Heart left ventricle (tissue), 16 donors: ENCODE results near the gene CCDC78. TPM values are rescaled to one million over a fixed set of nuclear protein-coding genes. Genes with fewer than 3 reads are reported as not detected.

Experiments used
- ATAC-seq, 4 donors: fragments of 200-7000 bp; cut with Tn5 transposase; one replicate each; pipeline ENCODE4 v1.9.1; 2020 to 2022; ENCODE audit warnings: moderate library complexity in 4 of 4, mild to moderate bottlenecking in 3 of 4, moderate number of reproducible peaks in 1 of 4
- DNase-seq, 5 donors: peaks; one replicate each; pipeline ENCODE4 v3.0.0-alpha.2; 2020
- H3K27ac ChIP-seq, 12 donors: fragments of 200-600 bp; sonication (generic) in 4 of 12; one replicate each; pipeline versions ENCODE4 v1.5.0 to v1.8.0; 2016 to 2022; ENCODE audit warnings: mild to moderate bottlenecking in 2 of 12
- H3K27me3 ChIP-seq, 9 donors: fragments of 200-600 bp; sonication (generic) in 2 of 9; one replicate each; pipeline versions ENCODE4 v1.5.1 to v1.8.0; 2016 to 2022; ENCODE audit warnings: mild to moderate bottlenecking in 3 of 9
- H3K36me3 ChIP-seq, 9 donors: fragments of 200-600 bp; sonication (generic) in 2 of 9; one replicate each; pipeline versions ENCODE4 v1.5.0 to v1.8.0; 2018 to 2022; ENCODE audit warnings: mild to moderate bottlenecking in 2 of 9
- H3K4me1 ChIP-seq, 12 donors: fragments of 200-600 bp; sonication (generic) in 4 of 12; one replicate each; pipeline versions ENCODE4 v1.5.0 to v1.8.0; 2016 to 2022; ENCODE audit warnings: mild to moderate bottlenecking in 3 of 12
- H3K4me3 ChIP-seq, 12 donors: fragments of 200-600 bp; sonication (generic) in 4 of 12; one replicate each; pipeline versions ENCODE4 v1.5.0 to v1.8.0; 2017 to 2022; ENCODE audit warnings: mild to moderate bottlenecking in 9 of 12, moderate library complexity in 4 of 12
- H3K9me3 ChIP-seq, 12 donors: fragments of 200-600 bp; sonication (generic) in 4 of 12; one replicate each; pipeline versions ENCODE4 v1.5.0 to v1.8.0; 2016 to 2022; ENCODE audit warnings: mild to moderate bottlenecking in 1 of 12
- CTCF ChIP-seq, 12 donors: fragments of 200-600 bp; sonication (generic) in 4 of 12; IDR thresholded peaks; one replicate each; pipeline versions ENCODE4 v1.5.0 to v1.8.0; 2018 to 2022; ENCODE audit warnings: antibody characterized with exemption in 12 of 12, mild to moderate bottlenecking in 5 of 12
- POLR2A ChIP-seq, 2 donors: fragments of 450-650 bp; IDR thresholded peaks; one replicate each; pipeline ENCODE4 v1.6.1; 2017; ENCODE audit warnings: antibody characterized with exemption in 2 of 2, mild to moderate bottlenecking in 2 of 2, moderate library complexity in 2 of 2
- WGBS, 4 donors: extraction: QIAGEN DNeasy Blood & Tissue Kit in 2 of 4; methylation state at CpG; one replicate each; pipeline versions ENCODE4 v1.1.5 to v1.1.7; 2013 to 2018; 5-methylcytosine and 5-hydroxymethylcytosine counted together
- intact Hi-C, 10 donors: fragments of 100-400 bp; cut with DNase I; formaldehyde crosslinking; loops; one replicate each; pipeline versions ENCODE4 v1.11.1 to v1.14.2; 2022
- polyA plus RNA-seq, 2 donors: library from polyadenylated mRNA; stranded (reverse); fragments of 200-250 nt; gene quantifications; one replicate each; pipeline ENCODE4 v1.2.3, GENCODE V29; 2013
- total RNA-seq, 9 donors: library from RNA; depleted of rRNA in 2 of 9; stranded (reverse); fragments of >200 nt in 2 of 9; fragmentation: NEBNext Ultra II Directional in 3 of 9; extraction: Animal tissue kit (Norgen Biotek cat#: 25700) in 3 of 9; gene quantifications; one replicate each; pipeline versions ENCODE4 v1.1.0 to v1.2.4, GENCODE V29; 2016 to 2023
- donor health status: ischemic (EF 13 %, LVEDD 7.1; RV severe dilation, severe dysfunction).
- donor health status: healthy with polysubstance abuse.
- donor health status: DM: no; HTN: yes; CAD: no.
- donor health status: DM: no; HTN: no; CAD: no.
- donor health status: ischemic (EF 25% LVEDD 6.9; RV normal size, moderate dysfunction).
- donor health status: ischemic (EF 25% LVEDD 5.7; RV mildly dilated, moderate dysfunction).
- donor health status: healthy.
- donor health status: DM: yes; HTN: yes; CAD: no.
- donor health status: ischemic (EF 35%, LVEDD 5.7; RV mildly dilated, moderate dysfunction).
- donor health status: nonischemic (EF 11% LVEDD 7.7; RV severe dilation, severe dysfunction).
- donor health status: DM: yes; HTN: yes; CAD: no.
- donor health status: PGD.
- donor health status: ischemic (EF 29% LVEDD 5.4; RV normal size, mild dysfunction).
- donor health status: nonischemic (EF 23%, LVEDD 6.1; RV moderate dilation, normal function).

CCDC78 gene
- total and polyA plus RNA-seq, 11 donors, result 0.35 to 1.3 (median 0.59) TPM; not detected in 3

- H3K27me3 ChIP-seq, result peaks cover 2 to 28% (median 20%) of the 10 kb centered on the region in 9 donors
- H3K9me3 ChIP-seq, result no peaks in the 10 kb centered on the region
- peak overlapping the region in 9 of 12 donors; percentile 65 to 92 (median 87) for H3K27ac ChIP-seq
- peak overlapping the region; percentile 72 to 98 (median 94) for H3K4me3 ChIP-seq
- ATAC-seq, result peak in 1 of 4 donors; percentile 0
- 84 to 89% (median 87%) methylated on average over 24 to 26 of the region's 26 CpGs for WGBS, 4 donors
- intact Hi-C loops, result no loop called here
- TF ChIP-seq POLR2A (IDR thresholded peaks at IDR 0.05), result no peak
- no peak for TF ChIP-seq CTCF (IDR thresholded peaks at IDR 0.05)
- peaks cover 3 to 56% (median 32%) of the 10 kb centered on the region in 12 donors for H3K4me1 ChIP-seq
- DNase-seq, result no peak
- H3K36me3 ChIP-seq, result peaks cover 0 to 18% (median 4%) of the 10 kb centered on the region in 9 donors
Measured at GRCh38 chr16:689175-689897, 36.9 kb downstream of the CCDC78 start.

- WGBS, 4 donors, result 86 to 94% (median 92%) methylated on average over 14 to 19 of the region's 19 CpGs
- Histone ChIP-seq H3K27me3 (peaks cover 0 to 10% (median 4%) of the 10 kb centered on the region in 9 donors), H3K4me3 (no peak overlapping the region), H3K27ac (no peak overlapping the region), H3K4me1 (peaks cover 10 to 60% (median 43%) of the 10 kb centered on the region in 12 donors), H3K9me3 (no peaks in the 10 kb centered on the region), H3K36me3 (peaks cover 0 to 28% (median 14%) of the 10 kb centered on the region in 9 donors)
- intact Hi-C loops, result no loop called here
- no peak for DNase-seq
- no peak for ATAC-seq
- no peak for TF ChIP-seq CTCF (IDR thresholded peaks at IDR 0.05)
- no peak for TF ChIP-seq POLR2A (IDR thresholded peaks at IDR 0.05)
Measured at GRCh38 chr16:687499-687898, 38.7 kb downstream of the CCDC78 start.

- TF ChIP-seq POLR2A (IDR thresholded peaks at IDR 0.05) (no peak), CTCF (IDR thresholded peaks at IDR 0.05) (no peak)
- H3K27me3 ChIP-seq, result peaks cover 0 to 3% (median 0%) of the 10 kb centered on the region in 9 donors
- ATAC-seq (no peak), DNase-seq (no peak)
- no peaks in the 10 kb centered on the region for H3K9me3 ChIP-seq
- no peak overlapping the region for H3K4me3 ChIP-seq
- 94 to 95% (median 95%) methylated on average over 49 to 51 of the region's 51 CpGs for WGBS, 4 donors
- peaks cover 10 to 69% (median 50%) of the 10 kb centered on the region in 12 donors for H3K4me1 ChIP-seq
- intact Hi-C loops, result no loop called here
- no peak overlapping the region for H3K27ac ChIP-seq
- H3K36me3 ChIP-seq, result peaks cover 0 to 36% (median 22%) of the 10 kb centered on the region in 9 donors
Measured at GRCh38 chr16:686459-687260, 39.6 kb downstream of the CCDC78 start.

GRCh38 chr16:685967-686366 is 40.3 kb downstream of the CCDC78 start:
- H3K27ac ChIP-seq, result no peak overlapping the region
- intact Hi-C loops, result no loop called here
- no peak for ATAC-seq
- H3K9me3 ChIP-seq, result no peaks in the 10 kb centered on the region
- peaks cover 14 to 76% (median 57%) of the 10 kb centered on the region in 12 donors for H3K4me1 ChIP-seq
- peaks cover 0 to 41% (median 24%) of the 10 kb centered on the region in 9 donors for H3K36me3 ChIP-seq
- H3K27me3 ChIP-seq, result no peaks in the 10 kb centered on the region
- TF ChIP-seq POLR2A (IDR thresholded peaks at IDR 0.05) (no peak), CTCF (IDR thresholded peaks at IDR 0.05) (peak in 7 of 12 donors; percentile 13 to 41 (median 34))
- no peak for DNase-seq
- WGBS, 4 donors, result 65 to 93% (median 70%) methylated on average over 2 to 10 of the region's 10 CpGs
- H3K4me3 ChIP-seq, result no peak overlapping the region
